NCI-H146 treated with DMSO at 0.1 percent for 48 hours (cell line): ENCODE data around the gene TMEM59L.
"Not testable (repeated sequence)": the region's sequence is repeated elsewhere in the genome, so short reads cannot be mapped to it uniquely, and the experiment has no call there.

Source experiments
- DNase-seq: peaks from one replicate; lab custom pipeline; 2025; ENCODE audit not compliant: unreplicated experiment; lab: John Stamatoyannopoulos, UW

TMEM59L gene

DNA sequence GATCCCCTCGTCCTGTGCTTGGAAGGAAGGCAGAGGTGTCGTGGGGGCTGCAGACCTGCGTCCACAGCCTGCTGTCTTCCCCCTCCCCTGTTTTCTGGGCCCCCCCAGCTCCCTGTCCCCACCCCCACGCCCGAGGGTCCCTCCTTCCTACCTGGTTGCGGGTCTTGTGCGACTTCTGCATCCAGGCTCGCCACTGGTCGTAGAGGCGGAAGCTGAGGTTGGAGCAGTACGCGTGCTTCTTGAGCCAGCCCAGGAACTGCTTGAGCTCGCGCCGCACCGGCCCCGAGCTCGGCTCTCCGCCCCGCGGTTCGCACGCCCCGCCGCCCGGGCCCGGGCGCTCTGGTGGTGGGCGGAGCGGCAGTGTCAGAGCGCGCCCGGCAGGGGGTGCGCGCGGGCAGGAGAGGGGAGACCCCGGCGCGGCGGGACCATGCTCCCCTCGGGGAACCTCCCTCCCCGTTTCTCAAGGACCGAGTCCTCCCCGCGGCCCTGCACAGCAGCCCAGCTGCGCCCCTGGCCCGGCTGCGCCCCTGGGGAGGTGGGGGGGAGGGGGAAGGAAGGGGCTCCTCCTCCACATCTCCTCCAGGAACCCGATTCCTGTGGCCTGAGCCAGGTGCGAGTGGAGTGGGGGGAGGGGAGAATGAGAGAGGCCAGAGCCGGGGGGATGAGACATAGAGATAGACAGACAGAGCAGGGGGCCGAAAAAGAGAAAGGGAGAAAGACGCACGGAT, 18.4 kb upstream of the TMEM59L start:
- peak; percentile 58 for DNase-seq

DNA sequence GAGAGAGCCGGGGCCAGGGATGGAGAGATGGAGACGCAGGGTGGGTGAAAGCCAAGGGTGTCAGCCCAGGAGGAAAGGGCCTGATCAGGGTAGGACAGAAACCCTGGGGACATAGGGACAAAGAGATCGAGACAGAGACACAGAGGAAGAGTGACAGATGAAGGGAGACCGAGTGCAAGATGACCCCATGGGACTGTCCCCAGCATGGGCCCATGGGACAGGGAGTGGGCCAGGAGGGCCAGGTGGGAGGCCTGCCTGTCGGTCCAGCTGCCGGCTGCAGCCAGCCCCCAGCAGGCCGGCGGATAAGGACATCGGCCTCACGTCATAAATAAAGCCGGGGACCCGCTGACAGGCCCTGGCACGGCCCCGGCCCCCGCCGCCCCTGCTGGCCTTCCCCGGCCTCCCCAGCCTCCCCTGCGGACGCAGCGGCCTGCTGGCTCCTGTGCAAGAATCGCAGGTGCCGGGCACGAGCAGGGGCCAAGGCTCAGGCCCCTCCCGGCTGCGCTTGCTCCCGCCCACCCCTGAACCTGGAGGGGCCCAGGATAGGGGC, 17.8 kb upstream of the TMEM59L start:
- DNase-seq = no peak

DNA sequence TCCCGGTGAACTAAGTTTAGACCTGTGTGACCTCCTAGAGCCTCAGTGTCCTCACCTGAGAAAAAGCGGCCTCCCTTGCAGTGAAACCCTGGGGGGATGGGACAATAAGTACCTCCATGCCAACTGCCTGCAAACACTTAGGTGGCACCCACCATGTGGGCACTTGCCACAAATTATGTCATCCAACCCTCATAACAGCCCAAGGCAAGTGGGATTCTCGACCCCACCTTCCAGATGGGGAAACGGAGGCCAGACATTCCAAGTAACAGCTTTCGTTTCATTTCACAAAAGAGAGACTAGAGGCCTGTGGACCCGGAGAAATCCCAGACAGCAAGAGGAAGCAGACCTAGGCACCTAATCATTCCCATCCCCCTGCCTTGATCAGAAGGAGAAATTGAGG, 17.2 kb upstream of the TMEM59L start:
- no peak for DNase-seq

DNA sequence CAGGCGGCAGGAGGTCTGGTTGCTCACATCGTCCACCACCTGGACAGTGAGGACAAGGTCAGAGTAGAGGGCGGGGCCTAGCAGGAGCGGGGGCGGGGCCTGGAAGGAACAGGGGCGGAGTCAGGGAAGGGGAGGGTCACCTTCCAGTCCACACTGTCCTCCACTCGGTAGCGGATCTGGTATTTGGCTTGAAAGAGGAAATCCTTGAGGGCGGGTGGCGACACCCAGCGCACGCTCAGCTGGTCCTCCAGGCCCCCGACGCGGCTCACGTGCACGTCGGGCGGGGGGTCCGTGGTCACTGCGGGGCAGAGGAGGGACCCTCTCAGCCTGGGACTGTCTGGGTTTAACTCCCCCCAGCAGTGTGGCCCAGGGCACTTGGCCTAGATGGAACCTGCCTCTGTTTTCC, 15.9 kb upstream of the TMEM59L start:
- DNase-seq = peak; percentile 85

DNA sequence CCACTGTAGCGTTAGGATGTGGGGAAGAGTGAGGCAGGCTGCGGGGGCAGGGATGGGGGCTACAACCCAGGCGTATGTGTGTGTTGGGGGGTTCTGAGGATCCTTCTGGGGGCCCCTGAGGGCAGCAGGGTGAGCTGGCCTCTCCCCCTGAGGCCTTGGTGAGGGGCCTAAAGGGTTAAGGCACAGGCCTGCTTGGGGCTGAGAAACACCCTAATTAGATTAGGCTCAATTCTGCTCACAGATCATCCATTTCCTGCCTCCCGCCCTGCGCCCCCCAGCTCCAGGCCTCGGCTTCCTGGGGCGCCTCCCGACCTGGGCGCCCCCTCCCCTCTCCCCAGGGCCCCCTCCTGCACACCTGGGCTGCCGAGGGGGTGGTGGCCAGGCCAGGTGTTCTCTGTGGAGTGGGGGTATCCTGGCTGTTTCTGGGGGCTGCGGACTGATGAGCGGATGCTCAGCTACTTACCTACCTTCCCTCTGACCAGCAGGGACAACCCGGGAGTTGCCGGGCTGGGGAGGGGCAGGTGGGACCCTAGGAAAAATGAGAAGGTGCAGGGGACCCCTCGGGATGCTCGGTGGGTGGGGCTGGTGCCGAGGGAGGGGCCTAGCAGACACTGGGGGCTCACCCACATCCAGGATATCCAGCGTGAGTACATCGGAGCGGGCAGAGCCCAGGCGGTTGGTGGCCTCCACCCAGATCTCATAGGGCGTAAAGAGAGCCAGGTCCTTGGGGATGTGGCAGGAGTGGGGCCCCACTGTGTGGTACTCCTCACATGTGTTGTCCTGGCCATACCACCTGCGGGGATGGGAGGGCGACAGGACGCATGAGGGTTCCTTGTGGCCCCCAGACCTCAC, 14.6 kb upstream of the TMEM59L start:
- no peak for DNase-seq

DNA sequence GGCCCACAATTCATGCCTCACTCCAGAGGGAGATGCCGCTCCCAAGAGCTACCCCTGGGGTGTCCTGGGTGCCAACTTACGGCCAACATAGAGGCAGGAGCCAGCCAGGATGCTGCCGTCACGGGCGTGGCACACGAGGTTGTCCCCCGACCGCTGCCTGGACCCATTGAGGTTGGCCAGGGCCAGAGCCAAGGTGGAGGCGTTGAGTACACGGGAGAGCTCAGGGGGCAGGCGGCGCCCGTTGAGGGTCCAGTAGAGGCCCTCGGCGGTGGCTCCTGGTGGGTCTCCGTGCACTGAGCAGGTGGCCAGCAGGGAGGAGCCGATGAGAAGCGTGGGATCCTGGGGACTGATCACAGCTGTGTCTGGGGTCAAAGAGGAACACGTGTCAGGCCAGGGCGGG, 13.2 kb upstream of the TMEM59L start:
- DNase-seq = no peak

DNA sequence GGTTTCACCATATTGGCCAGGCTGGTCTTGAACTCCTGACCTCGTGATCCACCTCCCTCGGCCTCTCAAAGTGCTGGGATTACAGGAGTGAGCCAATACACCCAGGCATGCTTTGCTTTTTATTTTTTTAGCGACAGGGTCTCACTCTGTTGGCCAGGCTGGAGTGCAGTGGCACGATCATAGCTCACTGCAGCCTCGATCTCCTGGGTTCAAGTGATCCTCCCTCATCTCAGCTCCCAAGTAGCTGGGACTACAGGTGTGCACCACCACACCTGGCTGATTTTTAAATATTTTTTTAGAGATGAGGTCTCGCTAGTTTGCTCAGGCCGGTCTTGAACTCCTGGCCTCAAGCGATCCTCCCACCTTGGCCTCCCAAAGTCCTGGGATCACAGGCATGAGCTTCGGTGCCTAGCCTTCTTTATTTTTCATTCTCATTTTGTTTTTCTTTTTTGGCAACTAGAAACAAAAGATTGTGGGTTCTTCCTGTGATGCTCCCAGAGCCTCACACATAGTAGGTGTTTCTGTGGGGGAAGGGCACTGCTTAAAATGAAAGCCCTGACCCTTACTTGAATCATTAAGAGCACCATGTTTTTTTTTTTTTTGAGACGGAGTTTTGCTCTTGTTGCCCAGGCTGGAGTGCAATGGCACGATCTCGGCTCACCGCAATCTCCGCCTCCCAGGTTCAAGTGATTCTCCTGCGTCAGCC, 11.8 kb upstream of the TMEM59L start:
- not testable (repeated sequence) for DNase-seq

DNA sequence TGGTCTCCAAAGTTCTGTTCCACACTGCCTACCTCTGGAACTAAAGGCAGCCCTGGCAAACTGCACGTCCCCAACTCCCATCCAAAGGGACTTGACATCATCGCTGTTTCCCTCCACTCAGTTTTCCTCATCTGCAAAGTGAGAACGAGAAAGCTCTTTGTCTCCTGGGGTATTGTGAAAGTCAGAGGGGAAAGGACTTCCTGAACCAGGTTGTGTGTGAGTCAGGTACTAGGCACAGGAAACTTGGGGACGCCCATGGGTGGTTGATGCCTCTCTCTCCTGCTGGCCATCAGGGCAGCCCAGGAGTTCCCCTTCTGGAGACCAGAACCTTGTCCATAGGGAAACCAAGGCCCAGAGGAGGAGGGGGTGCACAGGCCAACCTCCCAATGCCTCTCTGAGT, 10.8 kb upstream of the TMEM59L start:
- DNase-seq = no peak

DNA sequence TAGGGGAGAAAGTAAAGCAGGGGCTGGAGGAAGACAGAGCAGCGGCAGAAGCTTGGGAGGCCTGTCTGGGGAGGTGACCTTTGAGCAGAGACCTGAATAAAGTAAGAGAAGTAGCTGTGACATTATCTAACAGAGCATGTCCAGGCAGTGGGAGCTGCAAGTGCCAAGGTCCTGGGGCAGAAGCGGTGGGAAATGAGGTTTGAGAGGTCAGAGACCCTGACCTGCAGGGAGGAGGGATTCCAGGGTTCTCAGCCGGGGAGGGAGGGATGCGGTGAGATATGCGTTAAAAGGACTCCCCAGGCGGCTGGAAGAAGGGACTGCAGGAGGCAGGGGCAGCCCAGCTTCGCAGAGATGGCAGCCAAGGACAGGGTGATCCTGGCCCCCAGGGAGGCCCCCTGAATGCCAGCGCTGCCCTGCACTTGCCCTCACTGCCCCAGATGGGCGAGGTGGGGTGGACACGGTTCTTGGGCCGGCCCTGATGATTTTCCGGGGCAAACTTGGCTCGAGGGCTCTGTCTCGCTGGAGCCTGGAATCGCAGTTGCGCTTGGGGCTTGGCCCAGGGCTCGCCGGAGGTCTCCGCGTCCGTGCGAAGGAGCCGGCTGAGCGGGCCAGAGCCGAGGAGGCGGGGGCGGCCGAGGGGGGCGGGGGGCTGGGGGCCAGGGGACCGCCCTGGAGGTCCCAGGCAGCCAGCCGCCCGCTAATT, 9.3 kb upstream of the TMEM59L start:
- no peak for DNase-seq

DNA sequence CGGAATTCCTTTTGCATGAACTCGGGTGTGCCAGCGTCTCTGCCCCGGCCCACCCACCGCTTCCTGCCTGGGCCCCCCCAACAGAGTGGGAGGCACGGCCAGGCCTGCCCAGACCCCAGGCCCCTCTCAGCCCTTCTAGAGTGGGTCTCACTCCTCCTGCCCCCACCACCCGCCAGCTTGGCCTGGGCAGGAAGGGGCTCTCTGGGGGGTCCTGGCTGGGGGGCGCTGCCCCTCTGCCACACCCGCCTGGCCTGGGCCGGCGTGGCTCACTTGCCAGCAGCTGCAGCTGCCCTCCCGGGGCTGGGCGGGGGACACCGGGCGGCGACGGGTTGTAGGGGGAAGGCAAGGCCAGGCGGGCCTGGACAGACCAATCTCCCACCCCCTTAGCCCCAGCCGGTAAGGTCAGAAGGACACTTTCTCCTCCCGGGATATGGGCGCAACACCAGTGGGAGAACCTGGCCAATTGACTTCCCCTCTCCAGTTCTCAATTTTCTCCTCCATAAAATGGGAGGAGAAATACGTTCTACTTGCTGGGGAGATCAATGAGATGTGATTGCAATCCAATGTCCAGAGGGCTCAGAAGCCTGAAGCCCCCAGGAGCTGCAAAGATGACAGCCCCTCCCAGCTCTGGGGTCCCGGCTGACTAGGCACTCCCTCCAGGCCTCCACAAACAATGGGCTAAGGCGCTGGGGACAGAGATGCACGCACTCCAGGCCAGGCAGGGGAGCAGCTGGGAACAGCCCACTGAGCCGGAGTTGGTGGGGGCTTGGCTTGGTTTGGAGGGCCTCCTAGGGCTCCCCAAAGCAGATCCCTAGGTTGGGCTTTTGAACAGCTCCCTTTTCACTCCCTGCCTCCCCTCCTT, 8.5 kb upstream of the TMEM59L start:
- DNase-seq = no peak

DNA sequence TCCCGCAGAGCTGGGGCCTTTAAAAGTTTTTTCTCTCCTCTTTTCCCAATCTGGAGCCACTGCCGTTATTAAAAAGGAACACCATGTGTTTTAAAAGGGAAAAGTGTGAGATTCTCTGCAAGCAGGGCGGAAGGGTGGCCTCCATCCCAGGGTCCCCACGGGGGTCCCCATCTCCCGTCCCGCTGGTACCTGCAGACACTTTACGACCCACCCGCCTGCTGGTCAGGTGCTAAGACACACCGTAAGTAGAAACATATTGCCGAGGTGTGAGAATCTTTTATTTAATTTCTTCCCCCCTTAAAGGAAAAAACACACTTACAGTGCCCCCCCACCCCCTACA, 7.9 kb upstream of the TMEM59L start:
- no peak for DNase-seq

DNA sequence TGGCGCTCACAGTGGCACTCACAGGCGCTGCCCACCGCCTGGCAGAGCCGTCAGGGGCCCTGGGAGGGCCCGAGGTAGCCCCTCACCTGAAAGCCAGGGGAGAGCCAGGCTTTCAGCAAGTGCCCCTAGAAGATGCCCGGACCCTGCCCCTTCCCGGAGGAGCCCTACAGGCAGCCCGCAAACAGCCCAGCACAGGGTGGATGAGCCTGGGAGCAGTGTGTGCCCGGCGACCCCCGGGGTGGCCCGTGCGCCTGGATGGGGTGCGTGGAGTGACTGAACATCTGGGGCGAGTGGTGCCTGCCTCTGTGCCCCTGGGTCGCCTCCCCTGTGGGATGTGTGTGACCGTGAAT, 7.5 kb upstream of the TMEM59L start:
- DNase-seq = no peak

DNA sequence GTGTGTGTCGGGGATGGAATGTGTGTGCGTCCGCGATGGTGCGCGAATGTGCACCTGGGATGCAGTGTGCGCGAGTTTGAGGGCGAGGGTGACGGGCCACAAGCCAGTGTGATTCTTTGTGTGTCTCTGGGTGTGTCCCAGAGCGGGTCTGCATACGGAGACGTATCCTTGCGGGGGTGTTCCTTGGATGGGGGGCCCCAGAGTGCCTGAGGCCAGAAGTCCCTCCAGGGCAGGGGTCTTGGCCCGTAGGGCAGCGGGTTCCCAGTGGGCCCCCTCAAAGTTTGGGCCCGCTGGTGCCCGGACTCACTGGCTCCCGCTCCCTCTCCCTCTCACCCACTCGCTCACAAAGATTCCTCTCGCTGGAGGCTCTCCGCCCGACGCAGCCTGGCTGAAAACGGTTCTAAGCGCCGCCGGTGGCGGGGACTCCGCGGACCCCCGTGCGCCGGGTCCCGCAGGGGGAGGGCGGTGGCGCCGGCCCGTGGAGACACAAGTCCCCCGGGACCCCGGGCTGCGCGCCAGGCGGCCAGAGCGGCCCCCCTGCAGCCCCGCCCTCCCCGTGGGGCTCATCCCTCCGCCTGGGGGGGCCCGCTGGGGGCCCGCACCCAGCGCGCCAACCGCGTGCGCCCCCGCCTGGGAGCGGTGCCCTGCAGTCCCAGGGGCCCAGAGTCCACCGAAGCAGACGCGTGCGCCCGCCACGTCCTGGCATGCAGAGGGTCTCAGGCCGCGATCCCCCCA, 7.0 kb upstream of the TMEM59L start:
- no peak for DNase-seq

DNA sequence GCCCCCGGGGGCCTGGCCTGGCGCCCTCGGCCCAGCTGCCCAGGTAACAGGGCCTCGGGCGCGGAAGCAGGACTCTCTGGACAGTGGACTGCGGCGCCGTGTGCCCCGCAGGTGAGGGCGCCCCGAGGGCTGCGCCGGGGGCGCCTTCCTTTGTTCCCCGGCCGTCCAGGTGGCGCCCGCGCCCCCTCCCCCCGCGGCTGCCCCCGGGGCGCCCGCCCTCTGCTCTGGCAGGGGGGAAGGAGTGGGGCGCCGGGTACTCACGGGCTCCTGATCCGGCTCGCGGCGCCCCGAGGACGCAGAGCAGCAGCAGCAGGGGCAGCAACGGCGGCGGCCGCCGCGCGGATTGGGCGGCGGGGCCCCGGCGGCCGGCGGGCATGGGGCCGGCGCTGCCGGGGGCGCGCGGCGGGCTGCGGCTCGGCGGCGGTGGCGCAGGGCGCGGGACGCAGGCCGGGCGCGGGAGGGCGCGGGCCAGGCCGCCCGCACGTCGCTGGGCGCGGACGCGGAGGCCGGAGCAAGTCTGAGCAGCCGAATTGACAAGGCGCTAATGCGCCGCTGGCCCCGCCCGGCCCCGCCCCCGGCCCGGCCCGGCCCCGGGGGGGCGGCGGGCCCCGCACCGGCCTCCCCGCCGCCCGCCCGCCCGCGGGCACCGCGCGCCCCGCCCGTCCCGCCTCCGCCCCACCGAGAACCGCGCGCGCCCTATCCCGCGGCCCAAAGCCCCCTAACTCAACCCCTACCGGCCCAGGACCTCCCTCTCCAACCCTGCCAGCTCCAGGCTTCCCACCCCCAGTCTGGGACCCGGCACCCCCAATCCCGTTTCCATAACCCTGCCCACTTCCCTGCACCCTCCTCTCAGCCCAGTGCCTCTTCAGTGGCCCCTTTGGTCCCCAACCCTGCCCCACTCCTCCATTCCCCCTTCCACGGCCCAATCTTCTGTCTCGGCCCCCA, 6.1 kb upstream of the TMEM59L start, which contains the start of gene CRLF1:
TSS of gene CRLF1 (minus strand) at position 519 of the 945 bp plus-strand sequence. CDS start at position 376, 143 bp downstream.
- DNase-seq = no peak

DNA sequence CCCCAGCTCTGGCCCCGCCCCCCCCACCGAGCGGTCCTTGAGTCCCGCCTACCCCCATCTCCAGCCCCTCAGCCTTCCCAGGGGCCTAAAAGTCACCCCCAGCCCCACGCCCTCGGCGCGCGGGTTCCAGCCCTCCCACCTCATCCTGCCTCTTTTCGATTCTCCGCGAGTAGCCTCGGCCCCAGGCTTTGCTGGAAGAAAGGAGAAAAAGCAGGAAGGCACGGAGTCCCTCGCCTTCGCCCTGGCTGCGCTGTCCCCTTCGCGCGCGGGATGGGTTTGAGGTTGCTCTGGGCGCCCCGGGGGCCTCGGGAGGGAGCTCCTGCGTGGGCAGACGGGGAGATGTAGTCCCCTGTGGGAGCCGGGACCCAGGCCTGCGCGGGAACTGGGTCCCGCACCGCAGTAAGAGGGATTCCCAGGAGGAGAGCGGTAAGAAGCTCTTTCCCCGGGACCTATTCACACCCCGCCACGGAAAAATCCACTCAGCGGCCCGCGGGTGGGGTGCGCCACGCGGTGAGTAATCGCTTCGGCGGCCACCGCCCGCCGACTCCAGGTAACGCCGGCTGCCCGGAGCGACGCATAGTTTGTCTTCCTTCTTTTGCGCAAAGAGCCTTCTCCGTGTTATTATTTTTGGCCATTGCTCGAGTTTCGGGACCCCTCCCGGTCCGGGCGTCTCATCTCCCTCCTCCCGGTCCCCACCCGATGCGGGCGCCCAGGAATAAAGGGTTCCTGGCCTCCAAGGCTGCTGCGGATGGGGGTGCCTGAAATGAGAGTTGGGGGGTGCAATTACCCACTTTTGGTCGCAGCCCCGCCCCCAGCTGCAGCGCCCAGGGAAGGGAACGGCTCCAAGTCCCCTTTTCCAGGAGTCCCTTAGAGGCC, 5.2 kb upstream of the TMEM59L start:
- no peak for DNase-seq

DNA sequence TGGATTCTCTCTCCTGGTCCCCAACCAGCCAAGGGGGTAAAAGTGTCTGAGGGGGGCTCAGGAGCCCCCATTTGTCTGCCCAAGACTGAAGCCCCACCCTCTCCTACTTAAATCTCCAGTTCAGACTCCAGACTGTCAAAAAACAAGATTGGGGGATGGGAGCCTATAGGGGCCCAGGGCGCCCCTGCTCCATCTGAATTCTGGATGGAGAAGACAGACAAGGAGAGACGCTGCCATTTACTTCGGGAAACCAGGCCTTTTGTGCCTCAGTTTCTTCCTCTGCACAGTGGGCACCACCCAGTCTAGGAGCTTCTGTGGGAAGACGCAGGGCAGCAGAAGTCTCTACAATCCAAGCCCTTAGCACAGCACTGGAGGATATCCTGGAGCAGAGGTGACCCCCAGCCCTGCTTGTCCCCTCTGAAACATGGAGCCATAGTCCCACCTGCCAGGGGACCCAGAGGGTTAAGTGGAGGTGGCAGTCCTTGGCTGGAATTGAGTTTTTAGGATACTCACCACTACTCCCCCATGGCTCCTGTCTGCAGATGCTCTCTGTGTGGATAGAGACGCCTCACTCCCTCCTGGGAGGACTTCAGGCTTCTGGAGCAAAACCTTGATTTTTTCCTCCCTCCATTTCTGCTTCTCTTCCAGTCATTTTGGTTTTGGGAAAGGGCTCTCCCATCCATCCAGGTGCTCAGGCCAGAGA, 4.4 kb upstream of the TMEM59L start:
- no peak for DNase-seq
